IgD-negative memory B cell (primary cell): Measurements from ENCODE around the gene COPRS. TPM values are rescaled to one million over a fixed set of nuclear protein-coding genes. Genes with fewer than 3 reads are reported as not detected.
A peak's percentile ranks its signal among the peaks of the same experiment; 100 is the strongest.

Experiments
- H3K27ac Mint-ChIP-seq, 3 donors: one replicate each; pipeline ENCODE4 v1.8.0; 2020 to 2022; ENCODE audit warnings: mild to moderate bottlenecking in 3 of 3, mixed read lengths in 3 of 3, moderate library complexity in 1 of 3
- H3K27me3 Mint-ChIP-seq: one replicate; pipeline ENCODE4 v1.8.0; 2021; ENCODE audit warnings: mixed read lengths
- H3K36me3 Mint-ChIP-seq: one replicate; pipeline ENCODE4 v1.8.0; 2020; ENCODE audit warnings: mild to moderate bottlenecking, mixed read lengths
- H3K4me1 Mint-ChIP-seq, 3 donors: one replicate each; pipeline ENCODE4 v1.8.0; 2020 to 2022; ENCODE audit warnings: mixed read lengths in 3 of 3, mild to moderate bottlenecking in 1 of 3
- H3K4me3 Mint-ChIP-seq, 4 donors: one replicate each; pipeline ENCODE4 v1.8.0; 2020 to 2022; ENCODE audit warnings: mild to moderate bottlenecking in 4 of 4, mixed read lengths in 4 of 4, moderate library complexity in 3 of 4
- H3K9me3 Mint-ChIP-seq, 3 donors: one replicate each; pipeline ENCODE4 v1.8.0; 2020 to 2021; ENCODE audit warnings: mixed read lengths in 3 of 3, mild to moderate bottlenecking in 1 of 3
- polyA plus RNA-seq: library from polyadenylated mRNA; unstranded; fragments of 300-500 nt; fragmentation: Illumina TruSeq; gene quantifications from one replicate; pipeline ENCODE4 v1.2.3, GENCODE V29; 2021

Gene COPRS
- polyA plus RNA-seq, 1 donor from 2014 or later = 35.4 TPM

- Mint-ChIP-seq H3K4me1 (no peaks in the 10 kb centered on the region), H3K9me3 (no peaks in the 10 kb centered on the region), H3K4me3 (no peak overlapping the region), H3K27ac (no peak overlapping the region), H3K27me3 (no peaks in the 10 kb centered on the region), H3K36me3 (peaks cover 2% of the 10 kb centered on the region)
Measured at GRCh38 chr17:31869031-31869430, 10.0 kb upstream of the COPRS start.

GRCh38 chr17:31859487-31860008 lies 504 bp upstream of the COPRS start:
- Mint-ChIP-seq H3K36me3 (peaks cover under 1% of the 10 kb centered on the region), H3K27ac (peak overlapping the region; percentile 82 to 95 (median 84)), H3K9me3 (no peaks in the 10 kb centered on the region), H3K27me3 (no peaks in the 10 kb centered on the region), H3K4me3 (peak overlapping the region; percentile 82 to 92 (median 88)), H3K4me1 (peaks cover 13 to 16% (median 16%) of the 10 kb centered on the region in 3 donors)

DNA sequence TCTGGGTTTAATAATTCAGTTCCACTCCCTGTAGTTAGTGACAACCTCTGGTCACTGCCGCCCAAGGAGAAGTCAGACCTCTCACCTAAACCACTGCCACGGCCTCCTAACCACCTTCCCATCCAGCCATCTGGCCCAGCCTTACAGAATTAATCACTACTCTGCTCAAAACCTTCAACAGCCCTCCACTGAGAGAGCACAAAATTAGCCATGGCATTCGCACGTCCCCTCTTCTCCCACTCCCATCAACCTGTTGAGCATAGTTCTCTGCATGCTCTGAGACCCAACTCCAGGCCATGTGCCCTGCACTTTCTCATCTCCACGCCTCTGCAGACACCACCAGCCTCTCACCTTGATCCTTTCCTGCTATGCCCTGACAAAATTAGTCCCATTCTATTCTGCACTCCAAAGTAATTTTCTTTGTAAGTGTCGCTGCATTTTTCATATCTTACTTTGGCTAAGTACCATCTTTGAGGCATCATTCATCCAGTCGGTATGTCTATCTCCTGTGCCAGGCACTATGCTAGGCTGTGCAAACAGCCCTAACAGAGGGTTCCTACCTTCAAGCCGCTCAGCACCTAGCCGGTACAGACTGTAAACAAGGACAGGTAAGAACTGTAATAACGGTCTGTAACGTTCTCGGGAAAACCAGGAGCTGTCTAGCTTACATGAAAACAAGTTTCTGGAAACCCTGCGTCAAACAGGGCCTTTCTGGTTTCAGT lies 963 bp downstream of the COPRS start:
- H3K4me1 Mint-ChIP-seq = peaks cover 13 to 16% (median 16%) of the 10 kb centered on the region in 3 donors
- H3K27ac Mint-ChIP-seq = peak overlapping the region; percentile 69 to 92 (median 87)
- H3K9me3 Mint-ChIP-seq = no peaks in the 10 kb centered on the region
- peak overlapping the region; percentile 86 to 96 (median 90) for H3K4me3 Mint-ChIP-seq
- peaks cover 3% of the 10 kb centered on the region for H3K36me3 Mint-ChIP-seq
- H3K27me3 Mint-ChIP-seq = no peaks in the 10 kb centered on the region

DNA sequence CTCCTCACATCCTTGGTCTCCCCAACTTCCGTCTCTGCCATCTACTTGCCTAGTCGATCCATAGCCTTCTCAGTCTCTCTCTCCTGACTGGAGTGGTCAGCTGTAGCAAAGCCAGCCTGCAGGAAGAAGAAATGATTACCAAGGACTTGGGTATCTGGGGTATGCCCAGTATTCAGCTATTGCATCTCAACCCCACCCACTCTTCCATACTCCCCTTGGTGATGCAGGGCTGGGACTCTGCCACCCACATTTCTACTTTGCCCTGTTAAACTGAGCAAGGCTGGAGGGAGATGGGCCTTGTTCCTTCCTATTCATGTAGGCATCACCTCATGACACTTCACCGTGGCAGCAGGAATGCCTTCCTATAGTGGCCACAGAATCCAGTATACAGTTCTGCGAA lies 2.3 kb downstream of the COPRS start:
- no peaks in the 10 kb centered on the region for H3K9me3 Mint-ChIP-seq
- H3K4me3 Mint-ChIP-seq = peak overlapping the region in 1 of 4 donors; percentile 63

DNA sequence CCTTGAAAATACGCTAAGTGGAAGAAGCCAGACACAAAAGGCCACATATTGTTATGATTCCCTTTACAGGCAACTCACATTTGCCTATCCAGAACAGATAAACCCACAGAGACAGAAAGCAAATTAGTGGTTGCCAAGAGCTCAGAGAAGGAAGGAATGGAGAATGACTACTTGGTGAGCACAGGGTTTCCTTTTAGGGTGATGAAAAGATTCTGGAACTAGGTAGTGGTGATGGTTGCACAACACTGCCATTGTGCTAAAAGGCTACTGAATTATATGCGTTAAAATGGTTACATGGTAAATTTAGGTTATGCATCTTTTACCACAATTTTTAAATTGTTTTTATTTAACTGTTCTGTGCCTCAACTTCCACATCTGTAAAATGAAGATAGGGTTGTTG lies 4.4 kb downstream of the COPRS start:
- Mint-ChIP-seq H3K9me3 (no peaks in the 10 kb centered on the region), H3K4me1 (peaks cover 10 to 13% (median 13%) of the 10 kb centered on the region in 3 donors), H3K4me3 (peak overlapping the region in 1 of 4 donors; percentile 48), H3K36me3 (peaks cover 11% of the 10 kb centered on the region), H3K27ac (no peak overlapping the region), H3K27me3 (no peaks in the 10 kb centered on the region)

More for the DNA sequence above, 2.3 kb downstream of the COPRS start:
- Mint-ChIP-seq H3K27me3 (no peaks in the 10 kb centered on the region), H3K36me3 (peaks cover 10% of the 10 kb centered on the region), H3K27ac (no peak overlapping the region), H3K4me1 (peaks cover 13 to 16% (median 16%) of the 10 kb centered on the region in 3 donors)

GRCh38 chr17:31853911-31854470 lies 5.1 kb downstream of the COPRS start:
- Mint-ChIP-seq H3K4me3 (no peak overlapping the region), H3K27me3 (no peaks in the 10 kb centered on the region), H3K36me3 (peaks cover 11% of the 10 kb centered on the region), H3K9me3 (no peaks in the 10 kb centered on the region), H3K27ac (no peak overlapping the region), H3K4me1 (peaks cover 7 to 12% (median 10%) of the 10 kb centered on the region in 3 donors)

GRCh38 chr17:31845291-31845690 lies 13.8 kb downstream of the COPRS start:
- H3K4me1 Mint-ChIP-seq = peaks cover 0 to 1% (median 0%) of the 10 kb centered on the region in 3 donors
- no peak overlapping the region for H3K27ac Mint-ChIP-seq
- H3K36me3 Mint-ChIP-seq = no peaks in the 10 kb centered on the region
- no peaks in the 10 kb centered on the region for H3K9me3 Mint-ChIP-seq
- H3K4me3 Mint-ChIP-seq = no peak overlapping the region
- H3K27me3 Mint-ChIP-seq = no peaks in the 10 kb centered on the region

DNA sequence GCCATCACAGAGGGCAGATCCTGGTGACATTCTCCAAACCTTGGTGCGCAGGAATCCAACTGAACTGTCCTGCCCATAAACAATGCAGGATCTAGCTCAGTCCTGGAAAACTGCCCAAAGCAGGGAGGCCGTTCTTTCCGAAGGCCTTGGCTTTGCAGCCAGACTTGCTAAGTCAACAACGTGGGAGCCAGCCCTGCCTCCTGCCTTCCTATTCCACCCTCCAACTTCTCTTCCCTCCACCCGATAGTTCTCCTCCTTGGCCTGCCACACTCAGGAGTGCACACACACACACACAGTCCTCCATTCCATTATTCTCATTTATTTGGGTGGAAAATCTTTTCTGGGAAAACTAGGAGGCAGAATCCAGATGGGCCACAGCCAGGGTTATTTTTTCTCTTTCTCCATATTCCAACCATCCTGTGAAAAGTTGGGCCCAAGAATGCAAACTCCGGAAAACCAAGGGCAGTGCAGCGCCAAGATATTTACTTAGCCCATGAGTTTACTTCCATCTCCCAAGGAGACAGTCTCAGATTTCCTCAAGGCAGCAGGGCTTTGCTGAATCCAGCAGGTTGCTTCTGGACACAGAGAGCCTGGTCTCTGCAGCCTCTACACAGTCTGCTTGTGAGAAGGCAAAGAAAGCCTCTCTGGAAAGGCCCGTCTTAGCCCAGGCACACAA lies 15.8 kb downstream of the COPRS start:
- H3K4me1 Mint-ChIP-seq = peaks cover 0 to 1% (median 0%) of the 10 kb centered on the region in 3 donors
- no peak overlapping the region for H3K27ac Mint-ChIP-seq
- no peaks in the 10 kb centered on the region for H3K27me3 Mint-ChIP-seq
- no peaks in the 10 kb centered on the region for H3K9me3 Mint-ChIP-seq
- H3K4me3 Mint-ChIP-seq = no peak overlapping the region
- no peaks in the 10 kb centered on the region for H3K36me3 Mint-ChIP-seq

- H3K27me3 Mint-ChIP-seq = peaks cover 3% of the 10 kb centered on the region
- no peak overlapping the region for H3K27ac Mint-ChIP-seq
- H3K36me3 Mint-ChIP-seq = no peaks in the 10 kb centered on the region
- no peaks in the 10 kb centered on the region for H3K9me3 Mint-ChIP-seq
- H3K4me1 Mint-ChIP-seq = peaks cover 0 to 1% (median 0%) of the 10 kb centered on the region in 3 donors
- no peak overlapping the region for H3K4me3 Mint-ChIP-seq
Measured at GRCh38 chr17:31842195-31843069, 16.6 kb downstream of the COPRS start.

DNA sequence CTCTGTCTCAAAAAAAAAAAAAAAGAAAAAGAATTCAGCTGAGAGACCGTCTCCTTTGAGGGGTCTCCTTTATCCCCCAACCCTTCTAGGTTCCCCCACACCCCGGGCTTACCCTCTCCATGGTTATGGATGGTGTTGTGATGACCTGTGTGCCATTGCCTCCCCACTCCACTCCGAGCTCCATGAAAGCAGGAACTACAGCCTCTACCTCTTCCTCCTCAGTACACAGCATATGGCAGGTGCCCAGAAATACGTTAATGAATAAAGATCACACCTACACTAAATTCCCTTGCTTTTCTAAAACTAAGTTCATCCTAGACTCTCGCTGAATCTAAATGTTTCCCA lies 17.2 kb downstream of the COPRS start:
- H3K36me3 Mint-ChIP-seq = no peaks in the 10 kb centered on the region
- H3K4me3 Mint-ChIP-seq = no peak overlapping the region
- peaks cover 0 to 1% (median 0%) of the 10 kb centered on the region in 3 donors for H3K4me1 Mint-ChIP-seq
- no peaks in the 10 kb centered on the region for H3K9me3 Mint-ChIP-seq
- peaks cover 3% of the 10 kb centered on the region for H3K27me3 Mint-ChIP-seq
- H3K27ac Mint-ChIP-seq = no peak overlapping the region

DNA sequence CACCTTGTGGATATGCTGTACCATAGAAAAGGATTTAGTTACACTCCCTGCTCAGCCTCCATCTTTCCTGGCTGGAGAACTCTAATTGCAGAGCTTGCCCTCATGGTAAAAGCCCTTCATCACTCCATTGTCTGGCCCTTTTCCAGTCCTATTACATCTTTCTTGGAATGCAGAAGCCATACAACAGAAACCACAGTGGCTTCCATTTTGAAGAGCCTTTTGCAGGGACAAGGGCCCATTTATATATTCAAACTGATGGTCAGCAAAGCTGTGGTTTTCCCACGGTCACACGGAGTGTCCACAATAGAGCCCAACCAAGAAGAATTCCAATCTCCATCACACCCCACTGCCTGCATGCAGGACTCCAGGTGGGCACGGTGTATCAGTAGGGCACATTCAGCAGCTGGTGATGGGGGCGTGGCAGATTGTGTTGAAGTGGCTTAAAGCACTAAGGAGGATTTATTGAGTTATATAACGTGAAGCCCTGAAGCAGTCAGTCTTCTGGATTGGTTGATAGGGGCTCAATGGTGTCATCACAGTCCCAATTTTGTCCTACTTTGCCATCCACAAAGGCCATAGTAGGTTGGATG lies 20.3 kb downstream of the COPRS start:
- Mint-ChIP-seq H3K4me3 (no peak overlapping the region), H3K36me3 (no peaks in the 10 kb centered on the region), H3K9me3 (no peaks in the 10 kb centered on the region), H3K27me3 (peaks cover 3% of the 10 kb centered on the region), H3K27ac (no peak overlapping the region), H3K4me1 (peaks cover 4 to 5% (median 5%) of the 10 kb centered on the region in 3 donors)

- H3K27ac Mint-ChIP-seq = no peak overlapping the region
- no peak overlapping the region for H3K4me3 Mint-ChIP-seq
- no peaks in the 10 kb centered on the region for H3K36me3 Mint-ChIP-seq
- peaks cover 3% of the 10 kb centered on the region for H3K27me3 Mint-ChIP-seq
- peaks cover 4 to 5% (median 5%) of the 10 kb centered on the region in 3 donors for H3K4me1 Mint-ChIP-seq
- H3K9me3 Mint-ChIP-seq = no peaks in the 10 kb centered on the region
Measured at GRCh38 chr17:31835984-31836383, 23.1 kb downstream of the COPRS start.

DNA sequence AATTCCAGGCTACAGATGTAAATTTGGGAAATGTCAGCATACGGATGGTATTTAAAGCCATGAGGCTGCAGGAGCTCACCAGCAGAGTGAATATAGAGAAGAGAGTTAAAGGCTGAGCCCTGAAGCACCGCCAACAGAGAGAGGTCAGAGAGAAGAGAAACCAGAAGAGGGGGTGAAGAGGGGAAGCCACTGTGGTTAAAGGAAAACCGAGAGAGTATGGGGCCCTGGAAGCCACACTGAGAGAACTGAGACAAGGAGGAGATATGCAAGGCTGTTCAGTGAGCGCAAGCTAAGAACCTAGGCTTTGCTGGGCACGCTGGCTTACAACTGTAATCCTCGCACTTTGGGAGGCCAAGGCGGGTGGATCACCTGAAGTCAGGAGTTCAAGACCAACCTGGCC lies 24.6 kb downstream of the COPRS start:
- no peaks in the 10 kb centered on the region for H3K36me3 Mint-ChIP-seq
- peaks cover 3% of the 10 kb centered on the region for H3K27me3 Mint-ChIP-seq
- H3K27ac Mint-ChIP-seq = peak overlapping the region in 1 of 3 donors; percentile 10
- no peaks in the 10 kb centered on the region for H3K9me3 Mint-ChIP-seq
- peaks cover 4 to 7% (median 5%) of the 10 kb centered on the region in 3 donors for H3K4me1 Mint-ChIP-seq
- H3K4me3 Mint-ChIP-seq = peak overlapping the region in 2 of 4 donors; percentile 48 to 59

DNA sequence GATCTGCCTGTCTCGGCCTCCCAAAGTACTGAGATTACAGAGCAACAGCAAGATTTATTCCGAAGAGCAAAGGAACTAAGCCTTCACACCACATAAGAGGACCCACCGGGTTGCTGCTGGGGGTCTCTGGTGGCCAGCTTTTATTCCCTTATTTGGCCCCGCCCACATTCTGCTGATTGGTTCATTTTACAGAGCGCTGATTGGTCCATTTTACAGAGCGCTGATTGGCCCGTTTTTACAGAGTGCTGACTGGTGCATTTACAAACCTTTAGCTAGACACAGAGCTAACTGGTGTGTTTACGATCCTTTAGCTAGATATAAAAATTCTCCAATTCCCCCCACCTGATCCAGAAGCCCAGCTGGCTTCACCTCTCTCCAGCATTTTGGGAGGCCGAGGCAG lies 26.3 kb downstream of the COPRS start:
- Mint-ChIP-seq H3K9me3 (no peaks in the 10 kb centered on the region), H3K4me3 (no peak overlapping the region), H3K4me1 (peaks cover 4 to 7% (median 5%) of the 10 kb centered on the region in 3 donors), H3K36me3 (no peaks in the 10 kb centered on the region), H3K27ac (no peak overlapping the region), H3K27me3 (peaks cover 5% of the 10 kb centered on the region)
